ENCODE data around the gene CCSER2.
"Not testable (repeated sequence)": the region's sequence is repeated elsewhere in the genome, so short reads cannot be mapped to it uniquely, and the experiment has no call there.

CCSER2 gene

DNA sequence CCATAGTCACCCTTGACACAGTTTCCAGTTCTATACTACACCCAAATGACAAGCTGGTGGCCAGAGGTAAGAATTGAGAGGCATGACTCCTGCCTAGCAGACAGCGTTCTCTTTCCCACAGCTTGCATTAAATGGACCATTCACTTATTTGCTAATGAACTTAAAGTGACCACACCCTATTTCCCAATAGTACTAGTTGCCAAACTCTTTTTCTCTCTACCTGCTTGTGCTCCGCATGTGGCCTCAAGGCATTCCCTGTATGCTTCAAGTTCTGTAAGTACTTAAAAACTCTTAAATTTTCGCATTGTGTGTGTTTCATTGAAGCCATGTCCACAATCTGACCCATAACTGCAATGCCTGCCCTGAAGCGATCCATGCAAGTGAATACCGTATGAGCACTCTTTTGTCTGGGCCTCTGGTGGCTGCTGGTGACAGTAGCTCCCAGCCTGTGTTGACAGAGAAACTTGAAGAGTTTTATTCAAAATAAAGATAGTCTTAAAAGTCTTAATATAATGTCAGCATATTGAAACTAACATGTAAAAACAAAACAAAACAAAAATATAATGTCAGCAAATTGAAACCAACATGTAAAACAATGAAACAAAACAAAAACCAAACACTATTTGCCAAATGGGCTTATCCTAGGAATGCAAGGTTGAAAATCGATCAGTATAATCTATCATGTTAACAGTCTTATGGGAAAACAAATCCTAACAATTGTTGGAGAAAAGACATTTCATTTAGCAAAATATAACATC is 73.6 kb downstream of the CCSER2 start:
- no peak for DNase-seq

GRCh38 chr10:84404783-84405182 is 76.4 kb downstream of the CCSER2 start:
- no peak for DNase-seq

GRCh38 chr10:84405662-84406061 is 77.3 kb downstream of the CCSER2 start:
- no peak for DNase-seq

GRCh38 chr10:84406561-84406960 is 78.2 kb downstream of the CCSER2 start:
- DNase-seq: no peak

DNA sequence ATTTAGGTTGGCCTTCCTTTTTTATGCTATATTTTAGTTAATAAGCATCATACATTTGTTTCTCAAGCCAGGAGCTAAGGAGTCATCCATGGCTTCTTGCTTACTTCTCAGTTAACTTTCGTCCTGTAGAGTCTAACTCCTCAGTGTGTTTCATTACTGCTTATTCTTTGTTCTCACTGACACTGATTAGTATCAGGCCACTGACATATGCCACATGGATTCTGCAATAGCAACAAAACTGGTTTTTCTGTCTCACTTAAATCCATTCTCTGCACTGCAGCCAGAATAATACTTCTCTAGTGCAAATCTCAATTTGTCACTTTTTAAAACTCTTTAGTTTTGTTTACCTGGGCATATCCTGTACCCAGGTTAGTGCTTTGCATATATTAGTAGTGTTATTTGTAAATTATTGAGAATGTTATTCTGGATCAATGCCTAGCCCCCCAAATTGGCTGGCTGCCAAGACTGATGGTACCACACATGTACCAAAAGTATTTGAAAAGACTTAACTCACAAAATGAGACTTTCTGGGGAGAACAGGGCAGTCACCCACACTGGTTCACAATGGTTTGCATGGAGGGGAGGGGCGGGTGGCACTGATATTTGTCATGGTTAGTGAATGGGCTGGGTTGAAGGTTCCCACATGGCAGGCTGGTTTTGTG is 79.1 kb downstream of the CCSER2 start:
- no peak for DNase-seq

- no peak for DNase-seq
These were observed 84.1 kb downstream of the CCSER2 start for GRCh38 chr10:84412482-84412881.

- DNase-seq: not testable (repeated sequence)
These were observed 85.7 kb downstream of the CCSER2 start for GRCh38 chr10:84414110-84414509.

DNA sequence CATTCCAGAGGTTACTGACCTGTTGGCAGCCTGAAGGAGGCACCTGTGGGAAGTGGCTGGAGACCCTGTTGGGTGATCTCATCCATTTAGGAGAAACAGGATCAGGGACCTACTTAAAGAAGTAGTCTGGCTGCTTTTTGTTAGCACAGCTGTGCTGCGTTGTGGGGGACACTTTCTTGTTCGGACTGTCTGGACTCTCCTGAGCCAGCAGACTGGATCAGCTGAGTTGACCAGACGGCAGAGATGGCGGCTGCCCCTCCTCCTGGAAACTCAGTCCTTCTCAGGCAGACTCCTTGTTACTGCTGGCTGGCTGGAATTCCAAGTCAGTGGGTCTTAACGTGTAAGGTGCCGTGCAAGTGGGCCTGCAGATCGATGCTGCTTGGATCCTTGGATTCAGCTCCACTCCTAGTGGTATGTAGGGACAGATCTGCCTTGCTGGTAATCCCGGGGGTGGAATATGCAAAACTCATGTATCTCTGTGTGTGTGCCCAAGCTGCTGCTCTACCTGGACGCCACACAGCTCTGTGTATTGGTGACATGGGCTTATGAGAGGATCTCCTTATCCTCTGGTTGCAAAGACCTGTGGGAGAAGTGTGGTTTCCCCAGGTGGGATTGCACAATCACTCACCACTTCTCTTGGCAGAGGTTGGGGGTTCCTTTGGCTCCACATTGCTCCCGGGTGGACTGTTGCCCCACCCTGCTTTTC is 87.3 kb downstream of the CCSER2 start:
- DNase-seq: no peak

- DNase-seq: peak; percentile 22 to 79
These were observed 87.8 kb downstream of the CCSER2 start for GRCh38 chr10:84416245-84416555.

DNA sequence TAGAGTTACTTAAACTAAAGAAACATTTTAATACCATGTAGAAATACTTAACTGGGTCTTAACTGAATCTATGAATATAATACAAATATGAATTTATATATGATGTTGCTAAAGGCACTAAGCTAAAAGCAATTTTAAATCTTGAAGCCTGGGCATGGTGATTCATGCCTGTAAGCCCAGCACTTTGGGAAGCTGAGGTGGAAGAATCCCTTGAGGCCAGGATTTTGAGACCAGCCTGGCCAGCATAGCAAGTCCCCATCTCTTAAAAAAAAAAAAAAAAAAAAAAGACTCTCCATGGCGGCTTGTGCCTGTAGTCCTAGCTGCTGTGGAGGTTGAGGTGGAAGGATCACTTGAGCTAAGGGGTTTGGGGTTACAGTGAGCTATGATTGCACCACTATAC is 95.3 kb downstream of the CCSER2 start:
- DNase-seq: no peak

- DNase-seq: no peak
These were observed 96.4 kb downstream of the CCSER2 start for GRCh38 chr10:84424731-84425167.

GRCh38 chr10:84427903-84428650 is 99.7 kb downstream of the CCSER2 start:
- peak in 1 of 2 experiments; percentile 21 for DNase-seq

DNA sequence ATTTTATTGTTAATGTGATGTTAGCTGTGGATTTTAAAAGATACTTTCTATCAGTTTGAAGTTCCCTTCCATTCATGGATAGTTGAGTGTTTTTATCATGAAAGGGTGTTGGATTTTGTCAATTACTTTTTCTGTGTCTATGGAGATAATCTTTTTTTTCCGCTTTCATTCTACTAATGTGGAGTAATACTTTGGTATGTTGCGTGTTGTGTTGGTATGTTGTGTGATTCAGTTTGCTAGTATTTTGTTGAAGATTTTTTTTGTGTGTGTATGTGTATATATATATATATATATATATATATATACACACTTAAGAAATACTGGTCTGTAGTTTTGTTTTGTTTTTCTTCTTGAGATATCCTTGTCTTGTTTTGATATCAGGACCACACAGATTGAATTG is 100.3 kb downstream of the CCSER2 start:
- DNase-seq: no peak

DNA sequence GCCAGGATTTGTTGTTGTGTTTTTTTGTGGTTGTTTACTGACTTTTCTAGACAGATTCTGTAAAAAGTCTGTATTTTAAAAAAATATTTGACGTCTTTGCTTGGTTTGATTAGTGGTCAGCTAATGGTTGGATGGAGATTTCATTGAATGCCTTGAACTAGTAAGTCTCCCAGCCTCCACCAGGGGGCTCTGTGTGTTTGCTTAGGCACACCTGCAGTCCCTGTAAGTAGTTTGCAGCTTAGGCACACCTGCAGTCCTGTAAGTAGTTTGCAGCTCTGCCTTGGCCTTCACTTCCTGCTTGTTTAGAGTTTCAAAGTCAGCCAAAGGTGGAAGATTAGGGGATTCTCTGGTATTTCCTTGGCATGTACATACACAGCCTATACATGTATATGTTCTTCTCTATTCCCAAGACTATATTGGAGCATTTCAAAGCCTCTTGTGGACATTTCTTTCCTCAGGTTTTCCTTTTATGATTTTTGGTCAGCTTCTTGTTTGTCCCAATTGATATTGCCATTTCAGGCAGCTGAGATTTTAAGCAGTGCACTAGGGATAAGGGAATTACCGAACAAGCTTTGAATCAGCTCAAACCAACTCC is 101.6 kb downstream of the CCSER2 start:
- DNase-seq: peak; percentile 53 to 66

DNA sequence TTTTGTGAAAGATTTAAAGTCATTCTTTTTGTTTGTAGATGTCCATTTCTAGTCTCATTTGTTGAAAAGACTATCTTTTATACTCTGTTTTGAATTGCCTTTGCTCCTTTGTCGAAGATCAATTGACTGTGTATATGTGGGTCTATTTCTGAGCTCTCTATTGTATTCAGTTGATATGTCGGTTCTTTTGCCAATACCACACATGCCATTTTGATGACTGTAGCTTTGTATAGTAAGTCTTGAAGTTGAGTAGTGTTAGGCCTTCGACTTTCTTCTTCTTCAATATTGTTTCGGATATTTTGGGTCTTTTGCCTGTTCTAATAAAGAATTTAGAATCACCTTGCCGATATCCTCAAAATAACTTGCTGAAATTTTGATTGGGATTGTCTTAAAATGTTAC is 104.5 kb downstream of the CCSER2 start:
- DNase-seq: no peak

- no peak for DNase-seq
These were observed 112.4 kb downstream of the CCSER2 start for GRCh38 chr10:84440781-84441180.

DNA sequence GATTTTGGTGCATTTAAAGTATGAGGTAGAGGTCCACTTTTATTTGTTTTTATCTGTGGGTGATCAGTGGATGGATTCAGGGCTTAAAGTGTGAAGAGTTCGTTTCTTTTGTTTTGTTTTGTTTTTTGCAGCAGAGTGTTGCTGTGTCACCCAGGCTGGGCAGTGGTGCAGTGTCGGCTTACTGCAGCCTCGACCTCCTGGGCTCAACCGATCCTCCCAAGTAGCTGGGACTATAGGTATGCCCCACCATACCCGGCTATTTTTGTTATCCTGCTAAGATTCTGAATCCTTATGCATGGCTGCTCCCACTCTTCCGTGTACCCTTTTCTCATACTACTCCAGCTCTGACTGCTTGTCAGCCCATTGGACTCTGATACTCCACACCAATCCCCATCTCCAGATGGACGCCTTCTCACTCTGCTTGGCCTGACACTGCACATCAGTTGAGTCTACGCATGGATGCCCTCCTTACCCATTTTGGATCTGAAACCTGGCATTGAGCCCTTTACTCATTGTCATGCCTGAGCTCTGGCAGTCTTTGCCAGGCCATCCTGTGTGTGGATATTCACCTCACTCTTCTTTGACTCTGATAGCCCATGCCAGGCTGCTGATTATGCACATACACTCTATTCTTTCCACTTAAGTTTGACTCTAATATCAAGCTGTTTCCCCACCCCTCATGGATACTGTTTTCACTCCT is 119.5 kb downstream of the CCSER2 start:
- no peak for DNase-seq

DNA sequence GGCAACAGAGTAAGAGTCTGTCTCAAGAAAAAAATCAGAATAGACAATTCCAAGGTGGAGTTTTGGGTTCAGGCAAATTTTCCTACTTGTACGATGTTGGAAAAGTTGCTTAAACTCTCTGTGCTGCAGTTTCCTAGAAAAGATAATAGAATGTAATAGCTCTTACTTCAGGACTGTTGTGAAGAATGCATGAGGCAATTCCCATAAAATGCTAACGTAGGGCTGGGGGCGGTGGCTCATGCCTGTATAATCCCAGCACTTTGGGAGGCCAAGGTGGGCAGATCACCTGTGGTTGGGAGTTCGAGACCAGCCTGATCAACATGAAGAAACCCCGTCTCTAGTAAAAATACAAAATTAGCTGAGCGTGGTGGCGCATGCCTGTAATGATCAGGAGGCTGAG is 121.0 kb downstream of the CCSER2 start:
- not testable (repeated sequence) for DNase-seq

GRCh38 chr10:84452003-84452402 is 123.6 kb downstream of the CCSER2 start:
- no peak for DNase-seq

GRCh38 chr10:84453303-84453702 is 124.9 kb downstream of the CCSER2 start:
- no peak for DNase-seq

DNA sequence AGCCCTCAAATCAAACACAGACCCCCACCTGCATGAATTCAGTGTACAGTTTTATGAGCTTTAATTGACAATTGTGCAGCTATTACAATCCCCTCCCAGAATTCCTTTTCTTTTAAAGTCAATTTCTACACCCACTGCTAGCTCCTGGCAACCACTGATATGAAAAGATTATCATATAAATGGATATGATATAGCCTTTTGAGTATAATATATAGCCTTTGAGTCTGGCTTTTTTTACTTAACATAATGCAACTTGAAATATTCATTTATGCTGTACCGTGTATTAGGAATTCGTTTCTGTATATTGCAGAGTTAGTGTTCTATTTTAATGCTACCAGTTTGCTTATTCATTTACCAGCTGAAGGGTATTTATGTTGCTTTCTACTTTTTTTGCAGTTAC is 127.7 kb downstream of the CCSER2 start:
- no peak for DNase-seq

DNA sequence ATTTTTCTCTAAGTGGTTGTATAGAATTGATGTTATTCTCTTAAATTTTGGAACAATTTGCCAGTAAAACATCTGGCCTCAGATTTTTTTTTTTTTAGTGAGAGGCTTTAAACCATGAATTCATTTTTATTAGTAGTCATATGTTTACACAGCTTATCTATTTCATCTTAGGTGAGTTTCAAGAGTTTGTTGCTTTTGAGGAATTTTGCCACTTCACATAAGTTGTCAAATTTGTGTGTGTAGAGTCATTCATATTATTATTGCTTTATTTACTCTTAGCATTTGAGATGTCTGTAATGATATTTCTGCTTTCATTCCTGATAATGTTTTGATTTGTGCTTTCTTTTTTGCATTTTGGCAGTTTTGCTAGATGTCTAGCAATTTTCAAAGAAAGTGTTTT is 132.1 kb downstream of the CCSER2 start:
- no peak for DNase-seq

Measured in NCI-H2081 (cell line).